ENCODE results near the gene MYRF.

Gene MYRF

GRCh38 chr11:61718621-61719302 is 33.7 kb upstream of the MYRF start:
- in situ Hi-C loops (cut with MboI; ENCODE audit: low sequenced_read_pairs): no loop called here

- in situ Hi-C loops (cut with MboI; ENCODE audit: low sequenced_read_pairs): no loop called here
Observed at GRCh38 chr11:61719978-61720377, 32.5 kb upstream of the MYRF start.

GRCh38 chr11:61720597-61720996 is 31.8 kb upstream of the MYRF start:
- in situ Hi-C loops (cut with MboI; ENCODE audit: low sequenced_read_pairs): no loop called here

- in situ Hi-C loops (cut with MboI; ENCODE audit: low sequenced_read_pairs): no loop called here
Observed at GRCh38 chr11:61724437-61724836, 28.0 kb upstream of the MYRF start.

- in situ Hi-C loops (cut with MboI; ENCODE audit: low sequenced_read_pairs): no loop called here
Observed at GRCh38 chr11:61725781-61726231, 26.6 kb upstream of the MYRF start.

- in situ Hi-C loops (cut with MboI; ENCODE audit: low sequenced_read_pairs): no loop called here
Observed at GRCh38 chr11:61726775-61727174, 25.7 kb upstream of the MYRF start.

GRCh38 chr11:61727401-61727811 is 25.0 kb upstream of the MYRF start:
- in situ Hi-C loops (cut with MboI; ENCODE audit: low sequenced_read_pairs): no loop called here

GRCh38 chr11:61728066-61728939 is 24.1 kb upstream of the MYRF start:
- in situ Hi-C loops (cut with MboI; ENCODE audit: low sequenced_read_pairs): no loop called here

- in situ Hi-C loops (cut with MboI; ENCODE audit: low sequenced_read_pairs): no loop called here
Observed at GRCh38 chr11:61728940-61729219, 23.6 kb upstream of the MYRF start.

GRCh38 chr11:61730240-61730994 is 22.0 kb upstream of the MYRF start:
- in situ Hi-C loops (cut with MboI; ENCODE audit: low sequenced_read_pairs): no loop called here

- in situ Hi-C loops (cut with MboI; ENCODE audit: low sequenced_read_pairs): no loop called here
Observed at GRCh38 chr11:61731211-61731951, 21.1 kb upstream of the MYRF start.

- in situ Hi-C loops (cut with MboI; ENCODE audit: low sequenced_read_pairs): no loop called here
Observed at GRCh38 chr11:61731952-61732675, 20.3 kb upstream of the MYRF start.

GRCh38 chr11:61732705-61733104 is 19.7 kb upstream of the MYRF start:
- in situ Hi-C loops (cut with MboI; ENCODE audit: low sequenced_read_pairs): no loop called here

GRCh38 chr11:61733120-61733978 is 19.1 kb upstream of the MYRF start:
- in situ Hi-C loops (cut with MboI; ENCODE audit: low sequenced_read_pairs): no loop called here

GRCh38 chr11:61734767-61735166 is 17.7 kb upstream of the MYRF start:
- in situ Hi-C loops (cut with MboI; ENCODE audit: low sequenced_read_pairs): no loop called here

- in situ Hi-C loops (cut with MboI; ENCODE audit: low sequenced_read_pairs): no loop called here
Observed at GRCh38 chr11:61735391-61735790, 17.0 kb upstream of the MYRF start.

- in situ Hi-C loops (cut with MboI; ENCODE audit: low sequenced_read_pairs): no loop called here
Observed at GRCh38 chr11:61736310-61736709, 16.1 kb upstream of the MYRF start.

GRCh38 chr11:61737131-61737530 is 15.3 kb upstream of the MYRF start:
- in situ Hi-C loops (cut with MboI; ENCODE audit: low sequenced_read_pairs): no loop called here

GRCh38 chr11:61737636-61738386 is 14.6 kb upstream of the MYRF start:
- in situ Hi-C loops (cut with MboI; ENCODE audit: low sequenced_read_pairs): no loop called here
